HG03520 (cell line): ENCODE measurements around the gene C22orf39.

Source experiments
- ATAC-seq: cut with Tn5 transposase; IDR thresholded peaks from one replicate; pipeline ENCODE4 v1.9.1; 2021; ENCODE audit warnings: mild to moderate bottlenecking, moderate library complexity; ENCODE audit not compliant: unreplicated experiment

C22orf39 gene

DNA sequence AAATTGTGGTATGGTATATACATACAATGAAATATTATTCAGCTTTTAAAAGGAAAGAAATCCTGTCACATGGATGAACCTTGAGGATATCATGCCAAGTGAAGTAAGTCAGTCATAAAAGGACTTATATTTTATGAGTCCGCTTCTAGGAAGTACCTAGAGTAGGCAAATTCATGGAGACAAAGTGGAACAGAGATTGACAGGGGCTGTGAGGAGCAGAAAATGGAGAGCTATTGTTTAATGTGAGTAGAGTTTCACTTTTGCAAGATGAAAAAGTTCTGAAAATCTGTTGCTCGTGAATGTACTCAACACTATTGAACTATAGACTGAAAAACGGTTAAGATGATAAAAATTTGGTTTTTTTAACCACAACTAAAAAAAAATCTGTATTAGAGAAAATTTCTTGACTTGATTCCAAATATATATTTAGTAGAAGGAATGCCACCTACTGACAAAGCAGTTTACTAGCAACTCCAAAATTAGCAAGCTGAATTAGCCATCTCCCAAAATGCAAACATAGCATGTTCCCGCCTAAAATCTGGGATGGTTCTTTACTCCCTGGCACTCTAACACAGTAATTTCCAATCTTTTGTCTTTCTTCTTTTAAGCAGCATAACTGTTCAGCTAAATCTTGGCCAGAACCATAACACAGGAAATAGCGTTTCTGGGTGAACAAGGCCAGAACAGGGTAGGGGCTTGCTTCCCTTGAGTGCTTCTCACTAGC, 30.0 kb upstream of the C22orf39 start:
- no peak for ATAC-seq

DNA sequence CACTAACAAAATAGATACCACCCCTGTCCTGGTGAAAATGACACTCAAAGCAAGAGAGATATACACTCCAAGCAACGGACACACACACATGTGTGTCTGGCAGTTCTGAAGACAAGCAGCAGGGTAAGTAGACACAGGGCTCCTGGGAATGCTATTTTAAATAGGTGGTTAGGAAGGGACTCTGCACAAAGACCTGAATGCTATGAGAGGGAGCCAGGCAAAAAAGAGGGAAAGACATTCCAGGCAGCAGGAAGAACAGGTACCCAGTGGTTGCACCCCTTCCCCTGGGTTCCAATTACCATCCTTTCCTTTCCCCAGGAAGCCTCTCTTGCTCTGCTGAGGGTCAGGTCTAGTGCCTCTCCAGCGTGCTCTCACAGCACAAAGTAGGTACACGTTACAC, 28.5 kb upstream of the C22orf39 start:
- ATAC-seq, result no peak

DNA sequence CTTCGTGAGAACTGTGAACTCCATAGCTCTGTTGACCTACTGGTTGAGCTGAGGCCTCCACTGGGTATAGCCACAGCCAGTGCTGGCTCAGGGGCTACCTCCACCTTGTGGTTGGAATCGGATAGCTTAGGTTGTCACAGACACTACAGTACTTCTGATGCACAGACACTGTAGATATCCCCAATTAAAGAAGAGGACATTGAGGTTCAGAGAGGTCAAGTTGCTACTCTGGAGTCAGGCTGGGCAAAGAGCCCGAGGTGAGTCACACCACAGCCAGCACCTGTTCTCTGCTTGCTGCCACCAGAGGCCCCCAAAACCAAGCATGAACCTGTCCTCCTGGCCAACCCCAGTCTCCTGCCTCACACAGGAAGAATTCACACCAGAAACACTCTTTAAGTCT, 26.1 kb upstream of the C22orf39 start:
- ATAC-seq, result no peak

DNA sequence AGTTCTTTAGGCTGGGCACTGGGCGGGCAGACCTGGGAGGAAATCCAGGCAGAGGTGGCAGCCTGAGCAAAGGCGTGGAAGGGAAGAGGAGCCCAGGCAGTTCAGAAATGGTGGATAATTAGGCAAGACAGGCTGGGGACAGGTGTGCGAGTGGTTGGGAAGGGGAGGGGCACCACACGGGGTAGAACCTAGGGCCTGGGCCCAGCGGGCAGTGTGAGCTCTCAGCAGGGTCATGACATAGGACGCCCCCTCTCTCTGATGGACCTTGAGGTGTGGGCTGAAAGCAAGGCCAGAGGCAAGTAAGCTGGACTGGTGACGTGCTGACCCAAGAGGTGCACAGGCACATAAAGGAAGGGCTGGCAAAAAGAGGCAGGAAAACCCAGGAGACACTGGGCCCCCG, 24.7 kb upstream of the C22orf39 start:
- ATAC-seq, result no peak

- ATAC-seq, result no peak
Measured at GRCh38 chr22:19471572-19471971, 24.1 kb upstream of the C22orf39 start.

- ATAC-seq, result no peak
Measured at GRCh38 chr22:19470010-19470409, 22.5 kb upstream of the C22orf39 start.

DNA sequence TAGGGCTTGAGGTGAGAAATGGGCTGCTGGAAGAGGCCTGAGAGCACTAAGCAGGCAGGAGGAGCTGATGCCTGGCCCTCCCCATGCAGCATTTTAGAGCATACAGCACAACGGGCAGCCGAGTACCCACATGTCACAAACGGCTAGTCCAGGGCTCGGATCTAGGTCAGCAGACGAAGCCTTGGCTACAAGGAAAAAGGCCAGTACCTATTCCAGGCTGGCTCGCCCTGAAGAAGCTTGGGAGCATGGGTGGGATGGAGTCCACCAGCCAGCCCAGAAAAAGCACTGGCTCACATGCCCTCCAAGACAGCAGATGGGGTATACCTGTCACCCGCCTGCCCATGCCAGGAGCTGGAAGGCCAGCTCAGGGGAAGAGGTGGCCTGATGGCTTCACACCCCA, 21.9 kb upstream of the C22orf39 start:
- ATAC-seq, result no peak

DNA sequence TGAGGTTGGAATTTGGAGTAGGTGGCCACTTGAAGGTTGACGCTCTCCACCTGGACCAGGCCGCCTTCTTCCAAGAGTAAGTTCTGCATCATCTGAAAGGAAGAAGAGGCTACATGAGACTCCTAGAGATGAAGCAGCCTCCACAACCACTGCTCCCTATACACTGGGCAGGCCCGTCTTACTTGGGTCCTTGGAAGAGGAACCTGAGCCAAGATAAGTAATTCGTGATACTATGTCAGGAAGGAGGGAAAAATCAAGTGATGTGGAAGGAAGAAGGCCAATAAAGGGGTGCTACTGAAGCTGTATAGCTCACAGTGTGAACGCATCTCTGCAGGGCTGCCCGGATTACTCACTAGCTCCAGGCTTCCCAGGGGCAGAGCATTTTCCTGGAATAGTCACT, 20.4 kb upstream of the C22orf39 start:
- no peak for ATAC-seq

- no peak for ATAC-seq
Measured at GRCh38 chr22:19466848-19467752, 19.6 kb upstream of the C22orf39 start.

- ATAC-seq, result no peak
Measured at GRCh38 chr22:19466126-19466716, 18.7 kb upstream of the C22orf39 start.

DNA sequence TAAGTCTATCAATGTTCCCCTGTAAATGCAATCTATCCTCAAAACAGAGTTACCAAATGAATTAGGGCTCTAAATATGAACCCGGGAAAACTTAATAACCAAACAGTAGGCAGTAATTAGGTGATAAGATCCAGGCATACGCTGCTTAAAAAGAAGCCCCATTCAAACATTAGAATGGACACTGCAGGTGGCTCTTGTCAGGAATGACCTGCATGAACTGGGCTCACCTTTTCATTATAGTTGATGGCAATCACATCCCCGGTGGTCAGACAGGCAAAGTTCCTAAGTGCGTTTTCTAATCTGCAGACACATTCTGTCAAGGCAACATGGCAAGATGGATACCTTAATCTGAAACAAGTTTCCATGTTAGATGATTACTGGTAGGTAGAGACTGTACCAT, 17.5 kb upstream of the C22orf39 start:
- no peak for ATAC-seq

- ATAC-seq, result no peak
Measured at GRCh38 chr22:19464546-19464945, 17.0 kb upstream of the C22orf39 start.

GRCh38 chr22:19463491-19464469, 16.3 kb upstream of the C22orf39 start:
- ATAC-seq, result no peak

DNA sequence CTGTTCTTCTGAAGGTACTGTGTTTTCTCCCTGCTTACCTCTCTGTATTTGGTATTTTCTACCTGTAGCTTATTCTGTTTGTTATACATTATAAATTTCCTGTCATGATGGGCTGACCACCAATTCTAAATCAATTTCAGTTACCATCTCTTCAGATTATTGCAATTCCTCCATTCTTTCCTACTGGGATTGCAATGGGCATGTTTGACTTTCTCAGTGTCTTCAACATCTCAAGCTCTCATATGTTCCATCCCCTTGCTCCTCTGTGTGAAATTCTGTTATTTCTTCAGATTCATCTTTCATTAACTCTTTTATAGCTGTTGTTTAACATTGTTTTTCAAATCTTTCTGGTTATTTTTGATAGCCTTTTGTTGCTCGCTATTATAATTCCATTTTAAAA, 15.5 kb upstream of the C22orf39 start:
- ATAC-seq, result no peak

DNA sequence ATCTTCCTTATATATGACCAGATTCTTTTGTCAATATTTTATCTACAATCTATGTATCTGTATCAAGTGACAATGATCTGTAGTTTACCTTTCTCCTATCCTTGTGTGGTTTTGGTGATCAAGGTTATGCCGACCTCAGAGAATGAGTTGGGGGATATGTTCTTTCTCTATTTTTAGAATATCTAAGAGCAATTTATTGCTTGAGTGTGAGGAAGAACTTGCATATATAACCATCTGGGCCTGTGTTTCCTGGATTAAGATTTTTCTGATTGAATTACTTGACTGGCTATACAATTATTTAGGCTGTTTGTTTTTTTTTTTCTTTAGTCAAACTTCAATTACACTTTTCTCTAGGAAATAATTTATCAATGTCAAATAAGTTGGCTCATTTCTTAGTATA, 14.0 kb upstream of the C22orf39 start:
- no peak for ATAC-seq

DNA sequence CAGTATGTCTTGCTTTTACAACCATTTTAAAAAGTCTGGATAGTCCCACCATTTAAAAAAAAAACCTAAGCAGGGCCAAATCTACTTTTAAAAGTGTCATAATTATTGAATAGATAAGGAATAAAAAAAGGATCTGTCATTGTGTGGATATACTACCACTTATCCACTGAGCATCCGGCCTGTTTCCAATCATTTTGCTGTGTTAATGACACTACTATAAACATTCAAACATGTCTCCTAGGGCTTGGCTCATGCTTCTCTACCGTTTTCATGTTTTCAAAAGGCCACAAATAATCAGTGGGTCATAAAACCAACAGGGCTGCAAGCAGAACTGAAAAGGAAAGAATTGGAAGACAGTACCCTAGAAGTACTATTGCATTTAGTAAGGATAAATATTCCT, 12.5 kb upstream of the C22orf39 start:
- ATAC-seq, result no peak

- ATAC-seq, result no peak
Measured at GRCh38 chr22:19457828-19458428, 10.4 kb upstream of the C22orf39 start.

DNA sequence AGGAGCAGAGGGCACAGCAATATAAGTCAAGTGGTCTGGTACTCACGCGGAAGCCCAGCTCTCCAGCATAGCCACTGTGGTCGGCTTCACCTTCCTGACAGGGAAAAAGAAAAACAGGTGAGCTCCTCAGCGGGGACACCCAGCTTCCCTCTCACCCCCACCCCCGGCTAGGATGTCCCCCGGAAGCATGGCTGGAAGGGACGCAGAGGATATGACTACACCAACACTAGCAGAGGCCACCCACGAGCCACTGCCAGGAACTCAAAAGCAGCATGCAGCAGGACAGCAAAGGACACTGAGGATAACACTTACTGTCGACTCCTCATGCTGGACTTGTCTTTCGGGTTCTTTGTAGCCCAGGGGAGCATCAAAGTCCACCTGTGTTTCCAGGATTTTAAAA, 9.0 kb upstream of the C22orf39 start:
- ATAC-seq, result no peak

DNA sequence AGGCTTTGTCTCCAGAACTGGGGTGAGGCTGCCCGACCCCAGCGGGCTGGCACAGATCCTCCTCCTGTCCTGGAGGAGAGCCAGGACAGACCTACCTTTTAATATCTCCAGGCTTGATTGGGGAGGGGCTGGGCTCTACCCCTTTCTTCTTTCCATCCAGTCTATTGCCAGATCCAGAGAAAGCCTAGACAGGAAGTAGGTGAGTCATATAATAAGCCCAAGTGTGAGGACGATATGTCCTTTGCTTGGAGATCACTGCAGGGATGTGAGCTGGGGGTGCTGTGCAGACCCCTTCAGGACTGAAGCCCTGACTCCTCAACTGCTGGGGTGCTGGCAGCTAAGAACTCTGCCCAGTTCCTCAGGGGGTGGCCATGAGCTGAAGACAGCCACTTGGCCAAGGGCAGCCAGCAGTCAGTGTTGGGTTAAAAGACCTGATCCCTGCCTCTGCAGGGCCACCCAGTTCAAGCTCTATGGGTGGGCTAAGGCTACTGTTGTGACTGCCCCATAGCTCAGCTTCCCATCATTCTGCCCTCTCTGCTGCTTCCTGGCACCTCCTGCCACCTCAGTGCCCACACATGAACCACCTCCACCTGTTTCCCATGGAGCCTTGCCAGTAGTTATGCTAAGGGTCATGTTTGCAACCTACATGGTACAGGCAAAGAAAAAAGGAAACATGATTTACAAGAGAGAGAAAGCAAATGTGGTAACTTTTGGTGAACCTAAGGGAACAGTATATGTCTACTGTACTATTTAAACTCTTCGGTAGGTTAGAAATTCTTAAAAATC, 8.3 kb upstream of the C22orf39 start:
- no peak for ATAC-seq

GRCh38 chr22:19455033-19455432, 7.5 kb upstream of the C22orf39 start:
- no peak for ATAC-seq
